ENCODE results near the gene CCL27.
"Not testable (repeated sequence)": the region's sequence is repeated elsewhere in the genome, so short reads cannot be mapped to it uniquely, and the experiment has no call there.

Gene CCL27

DNA sequence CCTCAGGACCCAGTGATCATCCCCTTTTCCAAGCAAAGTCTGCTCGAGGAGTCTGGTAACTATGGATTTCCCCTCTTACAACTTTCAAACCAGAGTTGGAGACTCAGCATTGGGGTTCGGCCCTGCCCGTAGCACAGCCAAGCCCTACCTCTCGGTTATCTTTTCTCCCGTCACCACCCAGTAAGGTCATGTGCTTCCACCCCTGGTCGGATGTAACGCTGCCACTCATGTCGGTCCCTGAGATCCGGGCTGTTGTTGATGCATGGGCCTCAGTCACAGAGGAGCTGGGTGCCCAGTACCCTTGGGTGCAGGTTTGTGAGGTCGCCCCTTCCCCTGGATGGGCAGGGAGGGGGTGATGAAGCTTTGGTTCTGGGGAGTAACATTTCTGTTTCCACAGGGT, 14.8 kb downstream of the CCL27 start:
- peaks cover 54% of the 10 kb centered on the region for H3K36me3 Mint-ChIP-seq (ENCODE audit: low read depth)
- no peak for DNase-seq
- peak overlapping the region; percentile 92 for H3K4me3 Mint-ChIP-seq
- no peaks in the 10 kb centered on the region for H3K27me3 Mint-ChIP-seq
- H3K4me1 Mint-ChIP-seq (ENCODE audit: low read depth): peaks cover 38% of the 10 kb centered on the region
- H3K9me3 Mint-ChIP-seq: no peaks in the 10 kb centered on the region
- H3K27ac Mint-ChIP-seq: peak overlapping the region; percentile 94

GRCh38 chr9:34647084-34647403, 15.4 kb downstream of the CCL27 start:
- Mint-ChIP-seq H3K27ac (peak overlapping the region; percentile 94), H3K27me3 (no peaks in the 10 kb centered on the region), H3K9me3 (no peaks in the 10 kb centered on the region), H3K4me1 (ENCODE audit: low read depth) (peaks cover 32% of the 10 kb centered on the region), H3K36me3 (ENCODE audit: low read depth) (peaks cover 54% of the 10 kb centered on the region), H3K4me3 (peak overlapping the region; percentile 92)
- no peak for DNase-seq

DNA sequence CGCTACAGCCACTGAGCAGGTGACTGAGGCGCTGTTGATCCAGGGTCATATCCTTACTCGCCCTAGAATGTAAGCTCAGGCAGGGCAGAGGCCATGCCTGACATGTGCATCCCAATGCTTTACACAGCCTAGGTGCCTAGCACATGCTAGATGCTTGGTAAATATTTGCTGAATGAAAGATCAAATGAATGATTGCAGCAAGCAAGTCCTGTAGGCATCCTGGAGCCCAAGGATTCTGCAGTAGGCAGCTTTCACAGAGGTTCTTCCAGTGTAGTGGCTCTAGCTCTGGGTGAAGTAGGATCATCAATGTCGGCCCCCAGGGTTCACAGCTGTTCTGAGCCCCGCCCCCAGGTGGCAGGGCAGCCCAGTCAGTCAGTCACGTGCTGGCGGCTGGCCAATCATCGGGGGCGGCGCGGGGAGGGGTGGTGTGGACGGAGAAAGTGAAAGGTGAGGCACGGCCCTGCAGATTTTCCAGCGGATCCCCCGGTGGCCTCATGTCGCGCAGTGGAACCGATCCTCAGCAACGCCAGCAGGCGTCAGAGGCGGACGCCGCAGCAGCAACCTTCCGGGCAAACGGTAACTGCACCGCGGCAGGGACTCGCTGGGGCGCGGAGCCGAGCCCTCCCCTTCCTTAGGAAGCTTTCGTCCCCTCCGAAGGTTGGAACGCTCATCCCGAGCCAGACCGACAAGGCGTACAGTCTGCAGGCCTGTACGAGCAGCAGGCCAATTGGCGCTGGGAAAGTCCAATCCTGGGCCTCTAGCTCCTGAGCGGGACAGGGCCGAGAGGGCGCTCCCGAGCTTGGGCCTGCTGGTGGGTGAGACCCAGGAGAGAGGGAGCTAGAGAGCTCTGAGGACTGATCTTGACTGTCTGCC, 16.0 kb downstream of the CCL27 start, which contains the start of gene GALT:
Gene GALT (plus strand): TSS at position 465 of the 873 bp plus-strand sequence. CDS start 30 bp downstream, at position 495.
- DNase-seq: peak; percentile 99
- H3K4me1 Mint-ChIP-seq (ENCODE audit: low read depth): peaks cover 29% of the 10 kb centered on the region
- H3K4me3 Mint-ChIP-seq: peak within 1 kb of the TSS; percentile 92
- H3K27ac Mint-ChIP-seq: peak within 1 kb of the TSS; percentile 94
- no peaks in the 10 kb centered on the region for H3K9me3 Mint-ChIP-seq
- no peaks in the 10 kb centered on the region for H3K27me3 Mint-ChIP-seq
- peaks cover 51% of the 10 kb centered on the region for H3K36me3 Mint-ChIP-seq (ENCODE audit: low read depth)

GRCh38 chr9:34644766-34645314, 17.6 kb downstream of the CCL27 start:
- Mint-ChIP-seq H3K27ac (no peak overlapping the region), H3K36me3 (ENCODE audit: low read depth) (peaks cover 35% of the 10 kb centered on the region), H3K9me3 (no peaks in the 10 kb centered on the region), H3K4me1 (ENCODE audit: low read depth) (peaks cover 30% of the 10 kb centered on the region), H3K27me3 (no peaks in the 10 kb centered on the region), H3K4me3 (no peak overlapping the region)
- no peak for DNase-seq

DNA sequence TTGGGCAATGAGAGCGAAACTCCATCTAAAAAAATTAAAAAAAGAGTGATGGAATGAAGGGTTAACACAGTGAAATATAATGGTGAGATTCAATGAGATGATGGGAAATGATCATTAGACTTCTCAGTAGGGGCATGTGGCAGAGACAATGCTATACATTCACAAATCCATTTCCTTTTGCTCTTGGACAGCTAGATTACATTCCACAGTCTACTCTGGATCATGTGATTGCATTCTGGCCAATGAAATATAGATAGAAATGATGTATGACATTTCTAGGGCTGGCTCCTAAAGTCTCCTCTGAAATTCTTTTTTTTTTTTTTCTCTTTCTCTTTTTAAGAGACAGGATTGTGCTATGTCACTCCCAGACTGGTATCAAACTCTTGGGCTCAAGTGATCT, 19.8 kb downstream of the CCL27 start:
- Mint-ChIP-seq H3K4me1 (ENCODE audit: low read depth) (peaks cover 29% of the 10 kb centered on the region), H3K27me3 (no peaks in the 10 kb centered on the region), H3K9me3 (no peaks in the 10 kb centered on the region), H3K27ac (no peak overlapping the region), H3K36me3 (ENCODE audit: low read depth) (peaks cover 18% of the 10 kb centered on the region), H3K4me3 (no peak overlapping the region)
- no peak for DNase-seq

DNA sequence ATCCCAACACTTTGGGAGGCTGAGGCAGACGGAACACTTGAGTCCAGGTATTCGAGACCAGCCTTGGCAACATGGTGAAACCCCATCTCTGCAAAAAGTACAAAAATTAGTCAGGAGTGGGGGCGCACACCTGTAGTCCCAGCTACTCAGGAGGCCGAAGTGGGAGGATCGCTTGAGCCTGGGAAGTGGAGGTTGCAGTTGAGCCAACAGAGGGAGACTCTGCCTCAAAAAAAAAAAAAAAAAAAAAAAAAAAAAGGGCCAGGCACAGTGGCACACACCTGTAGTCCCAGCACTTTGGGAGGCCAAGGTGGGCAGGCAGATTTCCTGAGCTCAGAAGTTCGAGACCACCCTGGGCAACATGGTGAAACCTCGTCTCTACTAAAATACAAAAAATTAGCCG, 23.1 kb downstream of the CCL27 start:
- Mint-ChIP-seq H3K4me1 (ENCODE audit: low read depth) (peaks cover 40% of the 10 kb centered on the region), H3K36me3 (ENCODE audit: low read depth) (peaks cover 32% of the 10 kb centered on the region)
- H3K27ac Mint-ChIP-seq, DNase-seq, H3K27me3 Mint-ChIP-seq, H3K4me3 Mint-ChIP-seq, H3K9me3 Mint-ChIP-seq: not testable (repeated sequence)

- Mint-ChIP-seq H3K4me3 (peak overlapping the region; percentile 97), H3K27me3 (no peaks in the 10 kb centered on the region), H3K36me3 (ENCODE audit: low read depth) (peaks cover 37% of the 10 kb centered on the region), H3K9me3 (no peaks in the 10 kb centered on the region), H3K4me1 (ENCODE audit: low read depth) (peaks cover 46% of the 10 kb centered on the region), H3K27ac (peak overlapping the region; percentile 93)
- no peak for DNase-seq
Observed at GRCh38 chr9:34638138-34638445, 24.4 kb downstream of the CCL27 start.

- no peaks in the 10 kb centered on the region for H3K27me3 Mint-ChIP-seq
- H3K27ac Mint-ChIP-seq: peak within 1 kb of the TSS; percentile 93
- peaks cover 37% of the 10 kb centered on the region for H3K36me3 Mint-ChIP-seq (ENCODE audit: low read depth)
- H3K4me1 Mint-ChIP-seq (ENCODE audit: low read depth): peaks cover 46% of the 10 kb centered on the region
- H3K4me3 Mint-ChIP-seq: peak within 1 kb of the TSS; percentile 97
- peak; percentile 97 for DNase-seq
- no peaks in the 10 kb centered on the region for H3K9me3 Mint-ChIP-seq
Observed at GRCh38 chr9:34637356-34638137, 24.9 kb downstream of the CCL27 start, which contains the start of gene SIGMAR1. SIGMAR1 (minus strand) TSS chr9:34637787; CDS start chr9:34637697, 90 bp downstream.

DNA sequence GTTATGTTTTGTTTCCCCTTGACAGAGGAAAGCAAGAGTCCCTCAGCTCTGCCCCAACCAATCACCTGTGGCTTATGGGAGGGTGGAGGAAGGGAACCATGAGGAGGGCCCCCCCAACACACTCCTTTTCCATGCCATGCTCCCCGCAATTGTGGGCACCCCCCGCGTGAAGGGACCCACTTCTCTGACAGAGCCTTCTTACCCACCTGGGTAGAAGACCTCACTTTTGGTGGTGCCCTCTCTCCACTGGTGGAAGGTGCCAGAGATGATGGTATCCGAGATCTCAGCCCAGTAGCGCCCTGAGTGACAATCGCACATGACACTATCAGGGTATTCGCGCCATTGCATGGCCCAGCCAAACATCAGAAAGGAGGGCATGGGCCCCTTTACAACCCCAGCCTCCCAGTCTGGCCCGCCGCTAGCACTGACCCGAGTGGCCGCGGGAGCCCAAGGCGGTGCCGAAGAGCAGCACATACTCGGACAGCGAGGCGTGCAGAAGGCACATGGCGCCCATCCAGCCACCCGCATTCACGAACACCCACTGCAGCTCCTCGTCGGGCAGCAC, 25.6 kb downstream of the CCL27 start:
- peaks cover 37% of the 10 kb centered on the region for H3K36me3 Mint-ChIP-seq (ENCODE audit: low read depth)
- peak overlapping the region; percentile 93 for H3K27ac Mint-ChIP-seq
- no peaks in the 10 kb centered on the region for H3K27me3 Mint-ChIP-seq
- peak; percentile 68 for DNase-seq
- H3K4me1 Mint-ChIP-seq (ENCODE audit: low read depth): peaks cover 46% of the 10 kb centered on the region
- H3K4me3 Mint-ChIP-seq: peak overlapping the region; percentile 97
- no peaks in the 10 kb centered on the region for H3K9me3 Mint-ChIP-seq

- Mint-ChIP-seq H3K9me3 (no peaks in the 10 kb centered on the region), H3K27ac (peak overlapping the region; percentile 76), H3K36me3 (ENCODE audit: low read depth) (peaks cover 37% of the 10 kb centered on the region), H3K4me1 (ENCODE audit: low read depth) (peaks cover 43% of the 10 kb centered on the region), H3K27me3 (peaks cover 1% of the 10 kb centered on the region), H3K4me3 (peak overlapping the region; percentile 97)
- no peak for DNase-seq
Observed at GRCh38 chr9:34635556-34635955, 26.9 kb downstream of the CCL27 start.

DNA sequence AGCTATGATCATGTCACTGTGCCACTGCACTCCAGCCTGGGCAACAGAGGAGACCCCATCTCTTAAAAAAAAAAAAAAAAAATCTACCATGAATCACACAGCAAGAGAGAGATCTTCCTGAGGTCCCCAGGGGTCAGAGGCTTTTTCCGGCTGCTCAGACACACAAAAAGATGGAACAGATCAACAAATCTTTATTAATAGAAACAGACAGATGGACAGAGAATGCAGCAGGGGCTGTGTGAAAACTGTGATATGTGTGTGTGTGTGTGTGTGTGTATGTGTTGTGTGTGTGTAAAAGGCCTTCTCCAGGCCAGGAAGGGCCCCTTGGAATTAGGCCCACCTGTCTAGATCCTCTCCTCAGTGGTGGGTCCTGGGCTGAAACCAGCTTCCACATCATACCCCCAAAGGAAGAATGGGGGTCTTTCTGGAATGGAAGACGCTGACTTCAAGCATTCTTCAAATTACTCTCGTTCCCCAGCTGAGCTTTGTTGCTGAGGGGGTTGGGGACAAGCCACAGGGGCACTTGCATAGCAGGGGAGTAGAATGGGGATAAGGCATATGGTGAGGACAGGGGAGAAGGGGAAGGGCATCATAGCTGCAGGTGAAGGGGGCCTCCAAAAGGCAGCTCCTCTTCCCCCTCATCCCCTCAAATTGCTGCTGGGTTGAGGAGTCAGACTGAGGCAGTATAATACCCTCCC, 27.8 kb downstream of the CCL27 start:
- Mint-ChIP-seq H3K4me1 (ENCODE audit: low read depth) (peaks cover 43% of the 10 kb centered on the region), H3K36me3 (ENCODE audit: low read depth) (peaks cover 37% of the 10 kb centered on the region), H3K9me3 (no peaks in the 10 kb centered on the region), H3K27me3 (peaks cover 10% of the 10 kb centered on the region), H3K4me3 (peak overlapping the region; percentile 97), H3K27ac (peak overlapping the region; percentile 7)
- DNase-seq: no peak

- Mint-ChIP-seq H3K27ac (peak overlapping the region; percentile 6), H3K4me1 (ENCODE audit: low read depth) (peaks cover 49% of the 10 kb centered on the region), H3K9me3 (no peaks in the 10 kb centered on the region), H3K36me3 (ENCODE audit: low read depth) (peaks cover 37% of the 10 kb centered on the region), H3K27me3 (peaks cover 17% of the 10 kb centered on the region), H3K4me3 (no peak overlapping the region)
- DNase-seq: peak; percentile 80
Observed at GRCh38 chr9:34633851-34634550, 28.5 kb downstream of the CCL27 start.

DNA sequence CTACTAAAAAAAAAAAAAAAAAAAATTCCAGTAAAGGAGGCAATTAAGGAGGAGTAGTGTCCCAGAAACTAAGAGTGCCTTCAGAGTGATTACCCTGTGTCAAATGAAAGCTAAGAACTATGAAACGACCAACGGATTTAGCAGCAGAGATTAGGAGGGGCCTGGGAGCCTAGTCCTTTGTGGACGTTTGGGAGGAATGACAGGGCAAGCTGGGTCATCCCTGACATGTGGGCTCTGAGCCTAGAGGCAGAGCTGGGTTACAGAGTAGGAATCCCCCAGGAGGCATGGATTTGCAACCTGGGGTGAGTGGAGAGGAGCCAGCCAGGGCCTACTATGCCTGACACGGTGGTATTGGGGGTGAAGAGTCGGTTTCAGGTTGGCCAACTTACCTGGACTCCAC, 29.3 kb downstream of the CCL27 start:
- no peak overlapping the region for H3K4me3 Mint-ChIP-seq
- H3K4me1 Mint-ChIP-seq (ENCODE audit: low read depth): peaks cover 45% of the 10 kb centered on the region
- no peak overlapping the region for H3K27ac Mint-ChIP-seq
- H3K36me3 Mint-ChIP-seq (ENCODE audit: low read depth): peaks cover 36% of the 10 kb centered on the region
- no peak for DNase-seq
- peaks cover 22% of the 10 kb centered on the region for H3K27me3 Mint-ChIP-seq
- H3K9me3 Mint-ChIP-seq: no peaks in the 10 kb centered on the region
